Femur (tissue), 1 donor: ENCODE results near the gene MOGAT1.

ENCODE experiments used
- DNase-seq: peaks from one replicate; pipeline ENCODE4 v3.0.0-alpha.2; 2017

Gene MOGAT1

GRCh38 chr2:222671259-222672067, at the start of gene MOGAT1:
Gene MOGAT1, plus strand, starts transcription at chr2:222671658. Its CDS starts 128 bp downstream, at chr2:222671786.
- peak; percentile 42 for DNase-seq

GRCh38 chr2:222621893-222622292, 49.6 kb upstream of the MOGAT1 start:
- DNase-seq = no peak

GRCh38 chr2:222622910-222623309, 48.5 kb upstream of the MOGAT1 start:
- no peak for DNase-seq

GRCh38 chr2:222623756-222624309, 47.6 kb upstream of the MOGAT1 start:
- DNase-seq = no peak

- no peak for DNase-seq
Measured at GRCh38 chr2:222627764-222628163, 43.7 kb upstream of the MOGAT1 start.

- DNase-seq = no peak
Measured at GRCh38 chr2:222635295-222635694, 36.2 kb upstream of the MOGAT1 start.

- no peak for DNase-seq
Measured at GRCh38 chr2:222637067-222637466, 34.4 kb upstream of the MOGAT1 start.

- no peak for DNase-seq
Measured at GRCh38 chr2:222641336-222641735, 30.1 kb upstream of the MOGAT1 start.

GRCh38 chr2:222643134-222643533, 28.3 kb upstream of the MOGAT1 start:
- DNase-seq = no peak

- no peak for DNase-seq
Measured at GRCh38 chr2:222646008-222646407, 25.4 kb upstream of the MOGAT1 start.

- DNase-seq = no peak
Measured at GRCh38 chr2:222649801-222650200, 21.7 kb upstream of the MOGAT1 start.

GRCh38 chr2:222651718-222652418, 19.6 kb upstream of the MOGAT1 start:
- DNase-seq = no peak

- no peak for DNase-seq
Measured at GRCh38 chr2:222652491-222653255, 18.8 kb upstream of the MOGAT1 start.

GRCh38 chr2:222653280-222653679, 18.2 kb upstream of the MOGAT1 start:
- no peak for DNase-seq

- peak; percentile 96 for DNase-seq
Measured at GRCh38 chr2:222655787-222656525, 15.5 kb upstream of the MOGAT1 start, which contains the start of gene FARSB. Gene FARSB, minus strand, starts transcription at chr2:222656092. Its CDS starts 19 bp downstream, at chr2:222656073.

- no peak for DNase-seq
Measured at GRCh38 chr2:222656526-222657446, 14.7 kb upstream of the MOGAT1 start.

GRCh38 chr2:222663479-222663878, 8.0 kb upstream of the MOGAT1 start:
- DNase-seq = no peak

- DNase-seq = no peak
Measured at GRCh38 chr2:222668494-222669154, 2.8 kb upstream of the MOGAT1 start.

GRCh38 chr2:222669353-222669752, 2.1 kb upstream of the MOGAT1 start:
- no peak for DNase-seq
